Mesendoderm (in vitro differentiated cells): ENCODE results near the gene NEK10.
"Not testable (repeated sequence)": the region's sequence is repeated elsewhere in the genome, so short reads cannot be mapped to it uniquely, and the experiment has no call there.

Source experiments
- DNase-seq: peaks from one replicate; pipeline ENCODE4 v3.0.0; 2013
- H2AK5ac ChIP-seq: 2 replicates; pipeline ENCODE4 v1.6.1; 2013; ENCODE audit warnings: low read length, inconsistent platforms
- H2BK120ac ChIP-seq: 2 replicates; pipeline ENCODE4 v1.6.1; 2013; ENCODE audit warnings: low read depth, mild to moderate bottlenecking, low read length, moderate library complexity, mixed read lengths
- H2BK15ac ChIP-seq: replicated peaks from 2 replicates; pipeline ENCODE4 v1.6.1; 2013; ENCODE audit warnings: low read depth, mild to moderate bottlenecking, moderate library complexity
- H2BK5ac ChIP-seq: 2 replicates; pipeline ENCODE4 v1.6.1; 2013; ENCODE audit warnings: low read length, inconsistent platforms
- H3K18ac ChIP-seq: 2 replicates; pipeline ENCODE4 v1.6.1; 2013; ENCODE audit warnings: mild to moderate bottlenecking, low read length, mixed read lengths
- H3K23ac ChIP-seq: one replicate; pipeline ENCODE4 v1.6.1; 2013; ENCODE audit warnings: low read length
- H3K27ac ChIP-seq: 2 replicates; pipeline ENCODE4 v1.5.1; 2013; ENCODE audit warnings: low read depth, mild to moderate bottlenecking, inconsistent platforms, low read length, moderate library complexity
- H3K27me3 ChIP-seq: 2 replicates; pipeline ENCODE4 v1.6.1; 2013; ENCODE audit warnings: low read length, control low read depth, mild to moderate bottlenecking, inconsistent platforms; ENCODE audit not compliant: insufficient read depth, poor library complexity
- H3K36me3 ChIP-seq: 2 replicates; pipeline ENCODE4 v1.6.1; 2013; ENCODE audit warnings: low read length, inconsistent platforms; ENCODE audit not compliant: control insufficient read depth, insufficient read depth
- H3K4ac ChIP-seq: one replicate; pipeline ENCODE4 v1.6.1; 2013; ENCODE audit warnings: low read depth, mild to moderate bottlenecking, low read length, moderate library complexity
- H3K4me1 ChIP-seq: 2 replicates; pipeline ENCODE4 v1.6.1; 2013; ENCODE audit warnings: low read depth, low read length, inconsistent platforms; ENCODE audit not compliant: control insufficient read depth
- H3K4me2 ChIP-seq: 2 replicates; pipeline ENCODE4 v1.6.1; 2013; ENCODE audit warnings: low read length
- H3K4me3 ChIP-seq: 2 replicates; pipeline ENCODE4 v1.5.1; 2013; ENCODE audit warnings: mild to moderate bottlenecking, low read length
- H3K56ac ChIP-seq: one replicate; pipeline ENCODE4 v1.6.1; 2013; ENCODE audit warnings: low read length
- H3K79me1 ChIP-seq: 2 replicates; pipeline ENCODE4 v1.6.1; 2013; ENCODE audit warnings: low read length, inconsistent platforms
- H3K79me2 ChIP-seq: 2 replicates; pipeline ENCODE4 v1.6.1; 2013; ENCODE audit warnings: mild to moderate bottlenecking, low read length; ENCODE audit not compliant: control insufficient read depth, insufficient read depth
- H3K9ac ChIP-seq: 2 replicates; pipeline ENCODE4 v1.6.1; 2013; ENCODE audit warnings: low read length, inconsistent platforms
- H4K5ac ChIP-seq: one replicate; pipeline ENCODE4 v1.6.1; 2013; ENCODE audit warnings: low read length
- H4K8ac ChIP-seq: one replicate; pipeline ENCODE4 v1.6.1; 2013; ENCODE audit warnings: low read depth, mild to moderate bottlenecking, control low read depth, low read length, moderate library complexity
- WGBS: extraction: QIAGEN DNeasy Blood & Tissue Kit; methylation state at CpG from one replicate; pipeline ENCODE4 v1.1.7; 2013; ENCODE audit warnings: low lambda C conversion rate, missing lambda C conversion rate; ENCODE audit not compliant: insufficient coverage; ENCODE audit errors: extremely low coverage; 5-methylcytosine and 5-hydroxymethylcytosine counted together

Gene NEK10

GRCh38 chr3:27286467-27286866 lies 82.7 kb downstream of the NEK10 start:
- H3K79me1 ChIP-seq, H4K8ac ChIP-seq, H3K9ac ChIP-seq, H3K56ac ChIP-seq, H2BK15ac ChIP-seq, H2BK5ac ChIP-seq, DNase-seq, H3K79me2 ChIP-seq, H4K5ac ChIP-seq, H3K4me3 ChIP-seq, H3K27me3 ChIP-seq, H3K23ac ChIP-seq, H2BK120ac ChIP-seq, H3K4me2 ChIP-seq, H3K18ac ChIP-seq, H3K27ac ChIP-seq, H3K4ac ChIP-seq, H3K36me3 ChIP-seq, H2AK5ac ChIP-seq, H3K4me1 ChIP-seq: not testable (repeated sequence)
- no CpG with 5 or more reads among the region's 10 CpGs for WGBS

- Histone ChIP-seq H2BK120ac (no peak overlapping the region), H3K4me3 (no peak overlapping the region), H3K27me3 (no peaks in the 10 kb centered on the region), H3K4me1 (no peaks in the 10 kb centered on the region), H2BK15ac (no peak overlapping the region), H2AK5ac (no peak overlapping the region), H3K56ac (no peak overlapping the region), H3K23ac (no peak overlapping the region), H3K18ac (no peak overlapping the region), H3K27ac (no peak overlapping the region), H3K9ac (no peak overlapping the region), H3K79me1 (no peaks in the 10 kb centered on the region), H3K79me2 (no peaks in the 10 kb centered on the region), H3K36me3 (no peaks in the 10 kb centered on the region), H4K8ac (no peak overlapping the region), H3K4ac (no peak overlapping the region), H3K4me2 (no peak overlapping the region), H4K5ac (no peak overlapping the region), H2BK5ac (no peak overlapping the region)
- DNase-seq, result no peak
Observed at GRCh38 chr3:27285668-27286067, 83.5 kb downstream of the NEK10 start.

DNA sequence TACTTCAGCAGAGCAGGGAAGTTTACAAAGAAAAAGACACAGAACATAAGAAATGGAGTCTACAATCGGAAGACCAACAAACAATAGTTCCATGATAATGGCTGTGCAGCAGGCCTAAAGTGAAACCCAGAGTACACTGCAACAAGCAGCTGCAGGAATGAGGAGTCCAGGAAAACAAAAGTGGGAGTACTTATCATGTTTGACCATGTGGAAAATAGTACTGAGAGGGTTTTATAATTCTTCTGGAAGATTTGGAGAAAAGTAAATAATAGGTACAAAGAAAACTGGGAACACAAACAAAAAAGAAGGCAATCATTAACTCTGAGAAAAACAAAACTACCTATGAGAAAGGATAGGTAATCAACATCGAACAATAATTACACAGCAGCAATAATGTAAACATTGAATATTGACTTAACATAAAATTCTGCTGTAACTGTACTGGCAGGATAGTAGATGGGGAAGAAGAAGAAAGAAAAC lies 87.5 kb downstream of the NEK10 start:
- Histone ChIP-seq H3K4ac (no peak overlapping the region), H3K56ac (no peak overlapping the region), H4K8ac (no peak overlapping the region), H3K79me2 (no peaks in the 10 kb centered on the region), H3K27me3 (no peaks in the 10 kb centered on the region), H3K4me2 (no peak overlapping the region), H3K4me1 (no peaks in the 10 kb centered on the region), H2BK15ac (no peak overlapping the region), H3K36me3 (no peaks in the 10 kb centered on the region), H3K4me3 (no peak overlapping the region), H2BK5ac (no peak overlapping the region), H2AK5ac (no peak overlapping the region), H3K18ac (no peak overlapping the region), H2BK120ac (no peak overlapping the region), H3K79me1 (no peaks in the 10 kb centered on the region), H3K23ac (no peak overlapping the region), H4K5ac (no peak overlapping the region), H3K27ac (no peak overlapping the region), H3K9ac (no peak overlapping the region)
- no peak for DNase-seq
- no CpG with 5 or more reads among the region's 2 CpGs for WGBS

DNA sequence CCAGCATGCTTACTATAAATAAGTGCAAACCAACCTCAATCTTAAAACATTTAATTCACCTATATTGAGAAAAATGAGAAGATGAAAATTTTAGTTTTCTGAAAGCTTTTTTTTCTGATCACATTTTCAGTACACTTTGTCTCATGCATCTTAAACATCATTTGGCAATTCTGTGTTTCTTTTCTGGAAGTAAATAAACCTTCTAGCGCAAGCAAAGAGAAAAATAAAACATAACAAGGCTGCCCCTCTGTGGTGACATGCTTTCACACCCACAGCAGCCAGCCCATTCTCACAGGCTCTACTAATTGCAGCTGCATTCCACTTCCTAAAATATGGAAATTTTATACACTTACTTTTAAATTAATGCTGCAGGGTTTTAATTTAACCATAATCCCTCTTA lies 90.1 kb downstream of the NEK10 start:
- no CpG with 5 or more reads among the region's 1 CpG for WGBS
- H3K36me3 ChIP-seq, result no peaks in the 10 kb centered on the region

GRCh38 chr3:27278383-27279055 lies 90.7 kb downstream of the NEK10 start:
- no peaks in the 10 kb centered on the region for H3K79me1 ChIP-seq
- H3K9ac ChIP-seq, result no peak overlapping the region
- H2BK5ac ChIP-seq, result no peak overlapping the region
- H3K27ac ChIP-seq, result no peak overlapping the region
- H3K27me3 ChIP-seq, result no peaks in the 10 kb centered on the region
- no peaks in the 10 kb centered on the region for H3K79me2 ChIP-seq
- H2BK15ac ChIP-seq, result no peak overlapping the region
- no peak overlapping the region for H3K18ac ChIP-seq
- H2BK120ac ChIP-seq, result no peak overlapping the region
- H2AK5ac ChIP-seq, result no peak overlapping the region
- H3K4me1 ChIP-seq, result no peaks in the 10 kb centered on the region
- no peak overlapping the region for H4K5ac ChIP-seq
- no peak overlapping the region for H3K4ac ChIP-seq
- no peak overlapping the region for H3K23ac ChIP-seq
- H3K56ac ChIP-seq, result no peak overlapping the region
- WGBS, result no CpG with 5 or more reads among the region's 3 CpGs
- H3K36me3 ChIP-seq, result no peaks in the 10 kb centered on the region
- H3K4me2 ChIP-seq, result no peak overlapping the region
- no peak overlapping the region for H4K8ac ChIP-seq
- no peak for DNase-seq
- no peak overlapping the region for H3K4me3 ChIP-seq

More for the DNA sequence above, 90.1 kb downstream of the NEK10 start:
- Histone ChIP-seq H2BK5ac (no peak overlapping the region), H3K4me3 (no peak overlapping the region), H3K27ac (no peak overlapping the region), H3K4me2 (no peak overlapping the region), H3K23ac (no peak overlapping the region), H3K18ac (no peak overlapping the region), H3K4ac (no peak overlapping the region), H3K79me2 (no peaks in the 10 kb centered on the region), H4K8ac (no peak overlapping the region), H3K9ac (no peak overlapping the region), H3K4me1 (no peaks in the 10 kb centered on the region), H3K79me1 (no peaks in the 10 kb centered on the region), H4K5ac (no peak overlapping the region), H3K27me3 (no peaks in the 10 kb centered on the region), H2BK15ac (no peak overlapping the region), H3K56ac (no peak overlapping the region), H2AK5ac (no peak overlapping the region), H2BK120ac (no peak overlapping the region)
- DNase-seq, result peak; percentile 30

DNA sequence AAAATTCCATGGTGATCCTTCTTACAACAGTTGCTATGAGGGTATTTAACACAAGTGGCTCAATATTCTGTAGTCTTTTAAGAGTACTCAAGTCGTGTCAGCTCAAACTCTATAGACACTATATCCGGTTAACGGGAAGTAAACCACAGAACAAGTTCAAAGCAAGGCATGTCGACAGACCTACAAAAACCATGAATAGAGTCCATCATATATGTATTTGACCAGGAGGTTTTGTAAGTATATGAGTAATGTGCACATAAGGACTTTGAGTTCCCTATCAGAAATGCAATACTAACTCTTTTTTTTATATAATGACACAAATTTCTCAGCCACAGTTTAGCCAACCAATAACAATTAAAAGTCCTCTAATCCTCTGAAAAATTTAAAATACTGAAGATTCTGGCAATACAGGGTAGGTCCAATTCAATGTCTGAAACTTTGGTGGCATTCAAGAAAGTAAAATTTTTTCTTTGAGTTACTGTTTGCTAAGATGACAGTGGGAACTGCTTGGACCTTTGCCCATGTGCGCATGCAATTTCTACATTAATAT lies 93.7 kb downstream of the NEK10 start:
- H3K27ac ChIP-seq, result no peak overlapping the region
- H3K4me3 ChIP-seq, result no peak overlapping the region
- H3K4me1 ChIP-seq, result no peaks in the 10 kb centered on the region
- H3K56ac ChIP-seq, result no peak overlapping the region
- no peak overlapping the region for H4K5ac ChIP-seq
- H3K4ac ChIP-seq, result no peak overlapping the region
- H3K18ac ChIP-seq, result no peak overlapping the region
- H3K27me3 ChIP-seq, result no peaks in the 10 kb centered on the region
- H3K9ac ChIP-seq, result no peak overlapping the region
- no peak overlapping the region for H3K4me2 ChIP-seq
- H2AK5ac ChIP-seq, result no peak overlapping the region
- H2BK5ac ChIP-seq, result no peak overlapping the region
- H2BK15ac ChIP-seq, result no peak overlapping the region
- no CpG with 5 or more reads among the region's 5 CpGs for whole genome bisulfite sequencing
- H3K79me2 ChIP-seq, result no peaks in the 10 kb centered on the region
- no peaks in the 10 kb centered on the region for H3K36me3 ChIP-seq
- H2BK120ac ChIP-seq, result no peak overlapping the region
- no peaks in the 10 kb centered on the region for H3K79me1 ChIP-seq
- no peak overlapping the region for H4K8ac ChIP-seq
- no peak overlapping the region for H3K23ac ChIP-seq
- no peak for DNase-seq
